DND-41 (cell line): Measurements from ENCODE around the gene LYPD3.
"Not testable (repeated sequence)": the region's sequence is repeated elsewhere in the genome, so short reads cannot be mapped to it uniquely, and the experiment has no call there.

Experiments used
- CTCF ChIP-seq: IDR thresholded peaks from 2 replicates; pipeline ENCODE4 v1.5.1; 2012; ENCODE audit warnings: borderline replicate concordance, low read length, moderate library complexity, mild to moderate bottlenecking; ENCODE audit not compliant: poor library complexity, severe bottlenecking; ENCODE audit errors: extremely low read depth
- EZH2 ChIP-seq: IDR thresholded peaks from 3 replicates; pipeline ENCODE4 v1.6.1; 2012; ENCODE audit warnings: borderline replicate concordance, low read depth, mild to moderate bottlenecking, moderate library complexity, low read length, inconsistent platforms; ENCODE audit not compliant: severe bottlenecking

DNA sequence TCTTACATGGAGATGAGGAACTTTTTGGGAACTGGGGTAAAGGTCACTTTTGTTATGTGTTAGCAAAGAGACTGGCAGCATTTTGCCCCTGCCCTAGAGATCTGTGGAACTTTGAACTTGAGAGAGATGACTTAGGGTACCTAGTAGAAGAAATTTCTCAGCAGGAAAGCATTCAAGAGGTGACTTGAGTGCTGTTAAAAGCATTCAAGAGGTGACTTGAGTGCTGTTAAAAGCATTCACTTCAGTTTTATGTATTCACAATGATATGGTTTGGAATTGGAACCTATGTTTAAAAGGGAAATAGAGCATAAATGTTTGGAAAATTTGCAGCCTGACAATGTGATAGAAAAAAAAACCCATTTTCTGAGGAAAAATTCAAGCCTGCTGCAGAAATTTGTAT, 47.0 kb upstream of the LYPD3 start:
- TF ChIP-seq CTCF, EZH2: not testable (repeated sequence)
